ENCODE measurements around the gene ELOVL4.

The ELOVL4 gene

GRCh38 chr6:79947191-79948186 is at the start of gene ELOVL4:
Gene ELOVL4, minus strand, starts transcription at chr6:79947553. Its CDS starts 274 bp downstream, at chr6:79947279.
- peak; percentile 9 for DNase-seq

DNA sequence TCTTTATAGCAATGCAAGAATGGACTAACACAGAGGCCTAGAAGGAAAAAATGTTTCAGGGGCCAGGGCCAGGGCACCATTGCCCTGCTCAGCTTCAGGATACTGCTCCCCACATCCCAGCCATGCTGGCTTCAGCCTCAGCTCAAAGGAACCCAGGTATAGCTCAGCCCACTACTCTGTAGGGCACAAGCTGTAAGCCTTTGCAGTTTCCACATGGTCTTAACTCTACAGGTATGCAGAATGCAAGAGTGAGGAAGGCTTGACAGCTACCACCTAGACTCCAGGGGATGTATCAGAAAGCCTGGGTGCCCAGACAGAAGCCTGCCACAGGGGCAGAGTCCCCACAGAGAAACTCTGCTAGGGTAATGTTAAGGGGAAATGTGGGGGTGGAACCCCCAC is 46.6 kb upstream of the ELOVL4 start:
- no peak for DNase-seq

DNA sequence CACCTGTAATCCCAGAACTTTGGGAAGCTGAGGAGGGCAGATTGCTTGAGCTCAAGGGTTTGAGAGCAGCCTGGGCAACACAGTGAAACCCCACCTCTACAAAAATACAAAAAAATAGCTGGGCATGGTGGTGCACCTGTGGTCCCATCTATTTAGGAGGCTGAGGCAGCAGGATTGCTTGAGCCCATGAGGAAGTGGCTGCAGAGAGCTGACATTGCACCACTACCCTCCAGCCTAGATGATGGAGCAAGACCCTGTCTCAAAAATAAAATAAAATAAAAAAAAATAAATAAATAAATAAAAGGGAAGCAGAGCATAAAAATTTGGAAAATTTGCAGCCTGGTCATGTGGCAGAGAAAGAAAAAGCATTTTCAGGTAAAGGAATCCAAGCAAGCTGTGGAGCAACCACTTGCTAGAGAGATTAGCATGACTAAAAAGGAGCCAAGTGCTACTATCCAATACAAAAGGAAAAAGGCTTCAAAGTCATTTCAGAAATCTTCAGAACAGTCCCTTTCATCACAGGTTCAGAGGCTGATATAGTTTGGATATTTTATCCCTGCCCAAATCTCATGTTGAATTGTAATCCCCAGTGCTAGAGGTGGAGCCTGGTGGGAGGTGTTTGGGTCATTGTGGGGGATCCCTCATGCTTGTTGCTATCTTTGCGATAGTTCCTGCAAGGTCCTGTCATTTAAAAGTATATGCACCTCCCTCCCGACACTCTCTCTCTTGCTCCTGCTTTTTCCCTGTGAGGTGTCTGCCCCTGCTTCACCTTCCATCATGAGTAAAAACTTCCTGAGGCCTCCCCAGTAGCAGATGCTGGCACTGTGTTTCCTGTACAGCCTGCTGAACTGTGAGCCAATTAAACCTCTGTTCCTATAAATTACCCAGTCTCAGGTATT is 45.9 kb upstream of the ELOVL4 start:
- no peak for DNase-seq

DNA sequence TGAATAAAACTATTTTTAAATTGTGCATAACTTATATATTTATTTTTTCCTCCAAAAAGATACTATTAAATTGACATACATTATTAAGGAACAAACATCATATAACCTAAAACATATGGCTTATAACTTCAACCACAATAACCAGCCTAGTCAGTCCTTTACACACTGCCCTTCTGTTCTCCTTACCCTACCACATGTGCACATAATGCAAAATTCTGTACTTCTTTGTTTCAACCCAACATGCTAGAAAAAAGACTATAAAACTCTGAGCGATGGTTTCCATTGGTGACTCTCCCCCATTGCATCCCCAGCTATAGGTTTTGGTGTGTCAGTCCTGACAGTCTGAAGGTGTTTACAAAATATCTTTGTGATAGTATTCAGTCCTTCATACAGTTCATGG is 42.3 kb upstream of the ELOVL4 start:
- no peak for DNase-seq

DNA sequence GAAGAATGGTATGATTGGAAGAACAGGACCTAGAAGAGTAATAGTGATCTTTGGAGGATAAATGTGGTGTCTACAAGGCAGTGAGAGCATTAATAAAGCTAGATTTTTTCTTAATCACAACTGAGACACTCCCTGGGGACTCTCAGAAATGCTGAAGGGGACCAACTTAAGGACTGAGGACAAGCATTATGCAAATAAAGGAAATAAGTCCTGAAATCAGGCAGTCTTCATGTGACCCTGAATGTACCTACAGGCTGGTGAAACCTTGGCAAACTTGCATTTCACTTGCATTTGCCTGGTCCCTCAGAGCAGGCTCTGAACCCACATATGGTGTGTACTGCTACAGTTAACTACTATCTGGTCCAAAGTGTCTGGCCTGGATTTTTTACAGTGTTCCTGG is 37.8 kb upstream of the ELOVL4 start:
- DNase-seq, result no peak

DNA sequence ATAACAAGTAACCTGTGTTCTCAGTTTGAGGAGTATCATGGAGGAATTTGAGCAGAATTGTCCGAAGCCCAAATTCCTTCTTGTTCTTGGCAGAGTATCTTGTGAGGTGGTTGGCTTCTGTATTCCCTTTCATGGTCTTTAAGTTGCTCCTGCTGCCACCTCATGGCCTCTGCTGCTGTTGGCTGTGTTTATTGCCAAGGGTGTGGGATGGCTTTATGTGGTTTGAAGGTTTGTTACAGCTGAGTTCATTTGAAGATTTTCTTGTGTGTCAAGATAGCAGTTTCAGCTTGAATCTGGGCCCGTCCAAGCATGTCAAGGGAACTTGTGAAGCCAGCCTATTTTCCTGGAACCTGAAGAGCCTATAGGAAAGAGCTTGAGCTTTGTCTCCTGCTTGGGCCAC is 36.9 kb upstream of the ELOVL4 start:
- no peak for DNase-seq

DNA sequence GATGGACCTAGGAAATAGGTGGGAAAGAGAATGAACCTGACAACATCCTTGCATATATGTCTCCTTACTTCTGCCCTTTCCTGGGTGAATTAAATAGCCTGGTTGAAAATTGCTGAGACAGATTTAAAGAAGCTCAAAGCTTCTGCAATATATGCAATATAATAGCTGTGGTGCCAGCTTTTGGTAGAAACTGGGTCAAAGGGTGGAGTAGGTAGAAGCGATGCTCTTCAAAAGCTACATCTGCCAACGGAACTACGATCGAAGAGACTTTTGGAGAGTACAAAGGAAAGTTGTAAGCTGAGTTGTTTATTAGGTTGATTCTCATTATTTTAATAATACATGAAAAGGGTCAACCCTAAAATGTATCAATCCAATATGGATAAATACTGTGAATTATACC is 34.3 kb upstream of the ELOVL4 start:
- DNase-seq, result no peak

GRCh38 chr6:79971193-79971592 is 23.8 kb upstream of the ELOVL4 start:
- no peak for DNase-seq

DNA sequence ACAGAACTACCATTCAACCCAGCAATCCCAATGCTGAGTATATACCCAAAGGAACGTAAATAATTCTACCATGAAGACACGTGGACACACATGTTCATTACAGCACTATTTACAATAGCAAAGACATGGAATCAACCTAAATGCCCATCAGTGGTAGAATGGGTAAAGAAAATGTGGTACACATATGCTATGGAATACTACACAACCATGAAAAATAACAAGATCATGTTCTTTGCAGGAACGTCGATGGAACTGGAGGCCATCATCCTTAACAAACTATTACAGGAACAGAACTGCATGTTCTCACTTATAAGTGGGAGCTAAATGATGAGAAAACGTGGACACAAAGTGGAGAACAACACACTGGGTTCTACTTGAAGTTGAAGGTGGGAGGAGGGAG is 22.4 kb upstream of the ELOVL4 start:
- no peak for DNase-seq

DNA sequence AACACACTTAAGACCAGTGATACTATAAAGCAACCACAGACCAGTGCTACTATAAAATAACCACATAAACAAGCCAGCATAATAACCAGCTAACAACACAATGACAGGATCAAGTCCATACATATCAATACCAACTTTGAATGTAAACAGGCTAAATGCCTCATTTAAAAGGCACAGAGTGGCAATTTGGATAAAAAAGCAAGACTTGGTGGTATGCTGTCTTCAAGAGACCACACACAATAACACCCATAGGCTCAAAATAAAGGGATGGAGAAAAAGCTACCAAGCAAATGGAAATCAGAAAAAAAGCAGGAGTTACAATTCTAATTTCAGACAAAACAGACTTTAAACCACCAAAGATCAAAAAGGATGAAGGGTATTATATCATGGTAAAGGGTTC is 19.8 kb upstream of the ELOVL4 start:
- no peak for DNase-seq

DNA sequence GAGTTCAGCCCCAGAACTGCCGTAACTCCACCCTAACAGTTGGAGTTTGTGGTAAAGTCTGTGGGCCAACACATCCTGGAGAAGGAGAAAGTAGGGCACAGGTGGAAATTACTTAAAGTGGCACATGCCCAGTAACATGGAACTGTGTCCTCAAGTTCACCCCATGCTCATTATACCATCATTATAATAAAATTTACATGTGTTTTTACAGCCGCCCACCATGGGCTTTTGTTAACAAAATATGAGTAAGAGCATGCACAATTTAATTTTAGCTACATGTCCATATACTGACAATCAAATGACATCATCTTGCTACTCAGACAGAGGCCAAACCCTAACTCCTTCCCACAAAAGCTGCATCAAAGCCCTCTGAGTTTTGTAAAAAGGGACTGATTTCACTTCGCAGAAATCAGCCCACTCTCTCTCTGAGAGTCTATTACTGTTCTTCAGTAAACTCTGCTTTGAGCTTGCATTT is 17.3 kb upstream of the ELOVL4 start:
- no peak for DNase-seq

DNA sequence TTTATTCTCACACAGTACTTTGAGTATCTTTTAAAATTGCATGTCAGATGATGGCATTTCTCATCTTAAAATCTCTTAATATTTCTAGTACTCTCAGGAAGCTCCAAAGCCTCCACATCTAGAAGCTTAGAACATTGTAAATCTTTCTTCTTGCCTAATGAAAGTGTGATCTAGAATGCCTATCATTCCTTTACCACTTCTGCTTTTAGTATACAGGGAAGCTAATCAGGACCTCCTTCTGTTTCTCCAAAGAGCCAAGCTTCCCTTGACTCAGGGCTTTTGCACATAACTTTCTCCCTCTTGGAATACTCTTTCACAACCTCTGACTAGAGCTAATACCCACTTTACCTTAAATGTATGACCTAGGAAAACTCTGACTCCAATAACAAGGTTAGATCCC is 7.5 kb upstream of the ELOVL4 start:
- DNase-seq, result no peak

- no peak for DNase-seq
Observed at GRCh38 chr6:79949233-79949632, 1.9 kb upstream of the ELOVL4 start.

DNA sequence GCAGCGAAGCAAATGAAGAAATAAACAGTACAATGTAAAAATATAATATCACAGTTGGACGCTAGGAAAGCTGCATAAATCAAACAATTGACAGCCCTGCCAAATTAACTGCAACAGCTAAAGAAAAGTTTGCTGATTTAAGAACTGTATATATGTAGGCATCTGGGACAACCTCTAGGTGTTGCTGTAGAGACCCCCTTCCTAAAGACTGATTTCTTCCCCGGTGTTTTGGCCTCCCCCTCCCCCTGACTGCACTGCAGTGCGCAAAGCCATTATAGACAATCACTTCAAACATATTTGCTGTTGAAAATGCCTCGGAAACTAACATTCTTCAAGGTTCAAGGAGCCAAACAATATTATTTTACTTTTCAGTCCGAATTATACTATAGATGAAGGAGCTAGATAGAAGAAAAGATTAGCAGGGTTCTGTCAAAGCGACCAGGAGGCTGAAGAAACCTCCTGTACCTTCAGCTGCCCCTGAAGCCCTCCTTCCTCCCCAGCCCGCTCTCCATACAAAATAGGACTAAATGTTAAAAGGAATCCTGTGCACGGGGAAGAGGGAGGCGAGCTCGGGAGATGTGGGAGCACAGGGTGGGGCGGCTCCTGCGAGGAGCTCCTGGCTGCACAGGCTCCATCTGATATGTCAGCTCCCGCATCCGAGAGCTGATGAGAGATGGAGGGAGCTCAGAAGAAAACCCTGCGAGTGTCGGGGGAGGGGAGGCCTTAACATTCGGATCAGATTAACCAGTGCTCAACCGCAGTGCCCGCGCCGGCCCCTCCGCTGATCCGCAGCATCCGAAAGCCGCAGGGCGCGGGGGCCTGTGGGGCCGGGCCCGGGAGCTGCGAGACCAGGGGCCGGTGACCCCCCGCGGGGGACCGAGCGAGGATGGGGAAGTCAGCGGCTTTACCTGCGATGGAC is 822 bp downstream of the ELOVL4 start:
- DNase-seq, result no peak

DNA sequence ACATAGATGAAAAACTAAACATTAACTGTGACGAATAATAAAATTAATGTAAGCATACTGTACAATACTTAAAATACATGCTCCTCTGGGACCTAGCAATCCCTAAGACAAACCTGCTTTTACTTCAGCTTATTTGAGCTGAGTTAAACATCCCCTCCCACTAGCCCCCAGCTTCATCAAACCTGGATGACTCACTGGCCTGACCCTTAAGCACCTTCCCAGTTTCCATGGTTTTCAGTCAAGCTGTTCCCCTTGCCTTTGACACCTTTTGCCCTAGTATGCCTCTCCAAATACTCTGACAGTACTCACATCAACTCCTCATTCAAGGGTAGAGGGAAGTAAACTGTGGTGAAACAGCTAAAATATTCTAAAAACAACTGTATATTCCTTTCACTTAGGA is 4.2 kb downstream of the ELOVL4 start:
- no peak for DNase-seq

GRCh38 chr6:79941489-79942151 is 5.7 kb downstream of the ELOVL4 start:
- DNase-seq, result no peak

GRCh38 chr6:79928478-79928998 is 18.8 kb downstream of the ELOVL4 start:
- no peak for DNase-seq

GRCh38 chr6:79927758-79928157 is 19.6 kb downstream of the ELOVL4 start:
- DNase-seq, result no peak

GRCh38 chr6:79923270-79923669 is 24.1 kb downstream of the ELOVL4 start:
- no peak for DNase-seq

GRCh38 chr6:79922018-79922417 is 25.3 kb downstream of the ELOVL4 start:
- no peak for DNase-seq

- DNase-seq, result no peak
Observed at GRCh38 chr6:79913369-79913768, 34.0 kb downstream of the ELOVL4 start.

DNA sequence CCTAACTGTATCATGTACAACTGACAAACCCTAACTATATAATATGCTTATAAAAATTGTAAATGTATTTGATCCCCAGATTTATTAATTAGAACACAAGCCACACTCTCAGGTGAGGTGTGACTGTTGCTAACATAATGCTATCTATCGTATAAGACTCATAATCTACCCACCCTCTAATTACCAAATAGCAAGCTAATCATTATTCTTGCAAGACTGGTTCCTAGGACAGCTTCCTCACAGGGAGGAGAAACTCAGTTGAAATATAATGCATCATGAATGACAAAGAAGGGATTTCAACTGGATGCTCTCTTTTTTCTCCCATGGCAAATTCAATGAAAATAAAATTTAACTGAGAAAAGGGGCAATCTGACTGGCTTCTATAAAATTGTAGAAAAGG is 35.4 kb downstream of the ELOVL4 start:
- DNase-seq, result no peak

Data from GOT3 (cell line).